Endothelial cell of umbilical vein (primary cell): Measurements from ENCODE around the gene RAI2.

Source experiments
- CTCF ChIP-seq, 2 donors: IDR thresholded peaks; 1 replicate in 1 of 2; 2 replicates in 1 of 2; pipeline ENCODE4 v1.5.1; 2011; ENCODE audit warnings: low read length in 2 of 2, mild to moderate bottlenecking in 2 of 2, moderate library complexity in 2 of 2, control low read depth in 1 of 2, inconsistent platforms in 1 of 2, low read depth in 1 of 2; ENCODE audit not compliant: insufficient read depth in 1 of 2; ENCODE audit errors: extremely low read depth in 1 of 2
- GATA2 ChIP-seq: IDR thresholded peaks from 2 replicates; pipeline ENCODE4 v1.7.0; 2011; ENCODE audit warnings: low read depth, mild to moderate bottlenecking, moderate library complexity, mixed read lengths, low read length; ENCODE audit not compliant: insufficient read length, insufficient read depth

GRCh38 chrX:17851874-17852273 lies 9.2 kb downstream of the RAI2 start:
- no peak for TF ChIP-seq CTCF (IDR thresholded peaks at IDR 0.05; ENCODE audit: extremely low read depth in 1 of 2, insufficient read depth in 1 of 2, low read depth in 1 of 2, low read length in 2 of 2)
- TF ChIP-seq GATA2, result no peak
